T-helper 9 cell (primary cell): ENCODE results near the gene KLHL8.

Experiments
- DNase-seq: peaks from one replicate; pipeline ENCODE4 v3.0.0-alpha.2; 2020

KLHL8 gene

GRCh38 chr4:87120411-87121162 lies 99.8 kb downstream of the KLHL8 start:
- DNase-seq: no peak

DNA sequence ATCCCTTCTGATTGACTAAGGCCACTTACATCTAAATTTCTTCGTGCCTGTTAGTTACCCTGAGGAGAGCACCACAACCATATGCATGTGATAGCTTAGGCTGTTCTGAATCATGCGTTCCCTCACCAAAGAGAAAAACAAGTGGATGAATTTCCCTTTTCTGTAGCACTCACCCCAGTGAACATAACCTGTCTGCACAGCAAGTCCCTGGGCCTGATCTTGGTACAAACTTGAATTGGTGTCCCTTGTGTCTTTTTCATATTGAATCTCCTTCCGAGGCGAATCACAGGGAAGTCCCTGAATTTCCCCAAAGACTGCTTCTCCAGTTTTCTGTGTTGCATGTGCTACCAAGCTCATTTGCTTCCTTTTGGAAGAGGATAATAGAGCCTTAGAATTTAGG lies 100.4 kb downstream of the KLHL8 start:
- no peak for DNase-seq

GRCh38 chr4:87118826-87119225 lies 101.6 kb downstream of the KLHL8 start:
- no peak for DNase-seq

DNA sequence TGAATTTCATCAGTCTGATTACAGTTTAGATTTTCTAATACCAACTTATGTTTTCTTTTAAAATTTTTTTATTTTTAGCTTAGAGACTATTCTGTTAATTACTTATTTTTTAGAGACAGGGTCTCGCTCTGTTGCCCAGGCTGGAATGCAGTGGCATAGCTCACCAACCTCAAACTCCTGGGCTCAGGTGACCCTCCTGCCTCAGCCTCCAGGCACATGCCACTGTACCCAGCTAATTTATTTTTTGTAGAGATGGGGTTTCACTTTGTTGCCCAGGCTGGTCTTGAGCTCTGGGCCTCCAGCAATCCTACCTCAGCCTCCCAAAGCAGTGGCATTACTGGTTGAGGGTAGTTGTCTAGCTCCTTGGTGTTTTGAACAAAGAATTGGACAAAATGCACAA lies 102.0 kb downstream of the KLHL8 start:
- DNase-seq: no peak

DNA sequence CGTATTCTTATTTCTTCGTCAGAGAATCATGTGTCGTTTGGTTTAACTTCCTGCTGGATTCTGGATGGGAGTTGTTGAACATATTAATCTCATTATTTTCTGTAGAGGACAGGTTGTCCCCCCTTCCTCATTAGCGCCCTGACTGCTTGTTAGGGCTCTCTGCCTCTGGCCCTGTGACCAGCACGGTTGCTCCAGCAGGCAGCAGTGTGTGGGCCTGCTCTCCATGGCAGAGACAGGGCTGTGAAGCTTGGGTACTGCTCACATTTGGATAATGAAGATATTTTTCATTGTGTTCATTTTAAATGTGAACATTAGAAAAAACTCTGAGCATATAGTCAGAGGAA lies 102.7 kb downstream of the KLHL8 start:
- no peak for DNase-seq

DNA sequence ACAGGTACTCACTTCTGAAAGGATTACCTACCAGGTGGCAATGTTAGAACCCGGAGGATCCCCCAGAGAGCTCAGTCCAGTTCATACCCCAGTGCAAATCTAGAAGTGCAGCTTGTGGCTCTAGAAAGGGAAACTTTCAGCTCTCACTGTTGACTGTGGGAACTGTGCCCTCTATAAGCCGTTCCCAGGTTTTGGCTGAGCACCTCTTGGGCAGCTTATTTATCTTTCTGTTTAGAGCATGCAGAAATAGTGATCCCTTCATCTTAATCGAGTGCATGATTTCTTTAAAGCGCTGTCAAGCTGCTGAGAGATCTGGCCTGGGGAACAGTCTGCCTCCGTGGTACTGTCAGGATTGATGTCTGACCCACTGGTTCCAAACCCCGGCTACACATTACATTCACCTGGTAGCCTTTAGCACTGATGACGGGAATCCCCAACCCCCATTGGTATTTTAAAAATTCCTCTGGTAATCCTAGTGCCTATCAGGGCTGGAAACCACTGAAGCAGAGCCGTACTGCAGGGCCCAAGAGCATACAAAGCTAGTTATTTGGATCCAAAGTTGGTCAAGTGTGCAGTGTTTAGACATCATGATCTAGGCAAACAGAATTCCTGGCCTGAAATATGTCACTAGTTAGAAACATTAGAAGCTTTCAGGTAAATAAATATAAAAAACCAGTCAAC lies 103.2 kb downstream of the KLHL8 start:
- DNase-seq: no peak

DNA sequence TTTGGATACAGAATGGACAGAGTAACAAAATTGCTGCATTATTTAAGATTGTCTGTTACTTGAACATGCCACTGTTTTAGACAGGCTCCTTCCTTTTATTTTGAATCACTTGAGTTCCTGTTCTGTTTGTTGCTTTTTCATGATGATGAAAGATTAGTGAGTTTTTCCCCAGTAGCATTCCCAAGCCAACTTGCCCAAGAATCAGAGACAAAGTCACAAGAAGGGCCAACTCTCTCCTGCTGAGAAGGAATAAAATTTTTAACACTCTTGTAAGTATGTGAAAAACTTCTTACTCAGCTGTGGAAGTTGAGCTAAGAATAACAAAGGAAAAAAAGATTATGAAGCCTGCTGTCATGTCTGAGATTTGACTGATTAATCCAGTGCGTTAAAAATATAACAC lies 104.2 kb downstream of the KLHL8 start:
- no peak for DNase-seq

DNA sequence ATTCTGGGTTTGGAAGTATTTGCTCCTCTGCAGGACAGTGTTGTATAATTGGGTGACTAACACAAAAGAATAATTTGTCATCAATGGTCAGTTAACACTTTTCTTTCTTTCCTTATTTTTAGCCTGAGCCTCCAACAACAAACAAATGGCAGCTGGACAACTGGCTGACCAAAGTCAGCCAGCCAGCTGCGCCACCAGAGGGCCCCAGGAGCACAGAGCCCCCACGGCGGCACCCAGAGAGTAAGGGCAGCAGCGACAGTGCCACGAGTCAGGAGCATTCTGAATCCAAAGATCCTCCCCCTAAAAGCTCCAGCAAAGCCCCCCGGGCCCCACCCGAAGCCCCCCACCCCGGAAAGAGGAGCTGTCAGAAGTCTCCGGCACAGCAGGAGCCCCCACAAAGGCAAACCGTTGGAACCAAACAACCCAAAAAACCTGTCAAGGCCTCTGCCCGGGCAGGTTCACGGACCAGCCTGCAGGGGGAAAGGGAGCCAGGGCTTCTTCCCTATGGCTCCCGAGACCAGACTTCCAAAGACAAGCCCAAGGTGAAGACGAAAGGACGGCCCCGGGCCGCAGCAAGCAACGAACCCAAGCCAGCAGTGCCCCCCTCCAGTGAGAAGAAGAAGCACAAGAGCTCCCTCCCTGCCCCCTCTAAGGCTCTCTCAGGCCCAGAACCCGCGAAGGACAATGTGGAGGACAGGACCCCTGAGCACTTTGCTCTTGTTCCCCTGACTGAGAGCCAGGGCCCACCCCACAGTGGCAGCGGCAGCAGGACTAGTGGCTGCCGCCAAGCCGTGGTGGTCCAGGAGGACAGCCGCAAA lies 106.0 kb downstream of the KLHL8 start:
- no peak for DNase-seq

- no peak for DNase-seq
These were observed 108.4 kb downstream of the KLHL8 start for GRCh38 chr4:87112063-87112462.
